Adipocyte (in vitro differentiated cells): ENCODE results near the gene SOD1.

Experiments
- DNase-seq: peaks from one replicate; pipeline ENCODE4 v3.0.0-alpha.2; 2015; ENCODE audit warnings: low read depth
- H3K27me3 ChIP-seq: replicated peaks from 2 replicates; pipeline ENCODE4 v1.7.0; 2013; ENCODE audit warnings: mild to moderate bottlenecking, low read length, moderate library complexity; ENCODE audit not compliant: control insufficient read depth, insufficient read depth
- H3K36me3 ChIP-seq: 2 replicates; pipeline ENCODE4 v1.7.0; 2013; ENCODE audit warnings: low read length, mild to moderate bottlenecking, moderate library complexity; ENCODE audit not compliant: control insufficient read depth, insufficient read depth, severe bottlenecking
- H3K4me1 ChIP-seq: 2 replicates; pipeline ENCODE4 v1.7.0; 2013; ENCODE audit warnings: mild to moderate bottlenecking, low read length, moderate library complexity; ENCODE audit not compliant: control insufficient read depth, insufficient read depth
- H3K4me3 ChIP-seq: 2 replicates; pipeline ENCODE4 v1.7.0; 2013; ENCODE audit warnings: mild to moderate bottlenecking, low read length, moderate library complexity
- H3K9ac ChIP-seq: 2 replicates; pipeline ENCODE4 v1.7.0; 2013; ENCODE audit warnings: mild to moderate bottlenecking, low read length, moderate library complexity
- H3K9me3 ChIP-seq: 2 replicates; pipeline ENCODE4 v1.7.0; 2013; ENCODE audit warnings: mild to moderate bottlenecking, low read length, moderate library complexity; ENCODE audit not compliant: control insufficient read depth

SOD1 gene

GRCh38 chr21:31684918-31685317 lies 25.4 kb downstream of the SOD1 start:
- Histone ChIP-seq H3K9me3 (no peaks in the 10 kb centered on the region), H3K4me3 (no peak overlapping the region), H3K27me3 (no peaks in the 10 kb centered on the region), H3K9ac (no peak overlapping the region), H3K36me3 (peaks cover 66% of the 10 kb centered on the region), H3K4me1 (no peaks in the 10 kb centered on the region)
- DNase-seq: no peak

DNA sequence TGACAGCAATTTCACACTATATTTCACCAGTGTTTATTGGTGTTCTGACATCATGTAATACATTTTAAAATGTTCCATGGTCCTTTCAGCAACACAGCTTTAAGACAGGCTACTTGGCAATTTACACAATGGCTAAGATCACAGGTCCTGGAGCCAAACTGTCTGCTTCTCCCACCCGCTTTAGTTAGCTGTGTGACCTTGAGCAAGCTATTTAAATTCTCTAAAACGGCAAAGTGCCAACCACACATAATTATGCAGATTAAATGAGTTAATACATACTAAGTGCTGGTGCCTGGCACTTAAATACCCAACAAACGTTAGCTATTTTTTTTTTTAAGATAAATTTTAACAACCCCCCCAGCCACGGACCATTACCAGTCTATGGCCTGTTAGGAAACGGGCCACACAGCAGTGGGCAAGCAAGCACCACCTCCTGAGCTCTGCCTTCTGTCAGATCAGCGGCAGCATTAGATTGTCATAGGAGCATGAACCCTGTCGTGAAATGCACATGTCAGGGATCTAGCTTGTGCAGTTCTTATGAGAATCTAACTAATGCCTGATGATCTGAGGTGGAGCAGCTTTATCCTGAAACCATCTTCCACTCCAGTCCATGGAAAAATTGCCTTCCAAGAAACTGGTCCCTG lies 26.9 kb downstream of the SOD1 start:
- no peak overlapping the region for H3K9ac ChIP-seq
- H3K9me3 ChIP-seq: no peaks in the 10 kb centered on the region
- no peak overlapping the region for H3K4me3 ChIP-seq
- no peak for DNase-seq
- H3K4me1 ChIP-seq: no peaks in the 10 kb centered on the region
- no peaks in the 10 kb centered on the region for H3K27me3 ChIP-seq
- peaks cover 81% of the 10 kb centered on the region for H3K36me3 ChIP-seq

DNA sequence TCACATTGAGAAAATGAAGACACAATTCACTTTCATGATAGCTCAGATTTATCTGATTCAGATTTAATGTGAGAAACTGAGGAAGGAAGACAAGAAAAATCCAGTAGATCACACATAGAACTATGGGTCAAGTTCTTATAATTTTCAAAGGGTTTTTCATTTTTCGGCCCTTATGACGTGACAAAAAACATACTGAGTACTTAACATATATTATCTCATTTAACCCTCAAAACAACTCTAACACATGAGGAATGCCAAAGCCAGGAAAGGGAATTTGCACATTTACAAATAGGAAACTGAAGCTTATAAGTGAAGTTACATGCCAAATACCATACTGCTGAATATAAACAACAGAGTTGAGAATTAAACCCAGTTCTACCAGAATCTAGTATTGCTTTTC lies 27.6 kb downstream of the SOD1 start:
- H3K27me3 ChIP-seq: no peaks in the 10 kb centered on the region
- H3K36me3 ChIP-seq: peaks cover 88% of the 10 kb centered on the region
- H3K9ac ChIP-seq: no peak overlapping the region
- DNase-seq: no peak
- H3K9me3 ChIP-seq: no peaks in the 10 kb centered on the region
- no peaks in the 10 kb centered on the region for H3K4me1 ChIP-seq
- no peak overlapping the region for H3K4me3 ChIP-seq

DNA sequence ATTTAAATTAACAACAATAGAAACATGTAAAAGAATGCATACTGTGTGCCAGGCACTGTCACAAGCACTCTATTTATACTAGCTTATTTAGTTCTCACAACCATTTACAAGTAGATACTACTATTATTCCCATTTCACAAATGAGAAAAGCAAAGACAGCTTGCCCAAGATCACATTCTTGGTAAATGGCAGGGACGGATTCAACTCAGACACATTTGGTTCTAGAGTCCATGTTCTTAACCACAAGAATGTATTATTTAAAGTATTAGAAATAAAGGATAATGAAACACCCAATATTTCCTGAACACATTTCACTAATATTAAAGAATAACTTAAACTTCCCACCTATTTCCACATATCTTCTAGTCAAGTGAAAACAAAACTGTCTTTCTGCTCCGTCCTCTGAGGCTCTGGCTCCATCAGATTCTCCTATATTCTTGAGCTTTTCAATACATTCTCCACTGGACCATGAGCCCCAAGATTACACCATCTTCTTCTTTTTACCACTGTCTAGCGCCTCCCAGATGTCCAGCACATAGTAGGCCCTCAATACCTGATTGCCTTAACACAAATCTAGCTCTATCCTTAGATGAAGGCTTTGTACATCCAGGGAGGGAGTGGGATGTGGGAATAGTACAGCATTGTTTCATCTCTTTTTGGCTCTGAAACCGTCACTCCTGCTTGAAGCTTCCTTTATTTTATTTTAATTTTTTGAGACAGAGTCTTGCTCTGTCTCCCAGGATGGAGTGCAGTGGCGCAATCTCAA lies 29.3 kb downstream of the SOD1 start:
- DNase-seq: no peak
- H3K27me3 ChIP-seq: no peaks in the 10 kb centered on the region
- H3K9ac ChIP-seq: no peak overlapping the region
- H3K4me1 ChIP-seq: no peaks in the 10 kb centered on the region
- peaks cover 92% of the 10 kb centered on the region for H3K36me3 ChIP-seq
- no peak overlapping the region for H3K4me3 ChIP-seq
- H3K9me3 ChIP-seq: no peaks in the 10 kb centered on the region

DNA sequence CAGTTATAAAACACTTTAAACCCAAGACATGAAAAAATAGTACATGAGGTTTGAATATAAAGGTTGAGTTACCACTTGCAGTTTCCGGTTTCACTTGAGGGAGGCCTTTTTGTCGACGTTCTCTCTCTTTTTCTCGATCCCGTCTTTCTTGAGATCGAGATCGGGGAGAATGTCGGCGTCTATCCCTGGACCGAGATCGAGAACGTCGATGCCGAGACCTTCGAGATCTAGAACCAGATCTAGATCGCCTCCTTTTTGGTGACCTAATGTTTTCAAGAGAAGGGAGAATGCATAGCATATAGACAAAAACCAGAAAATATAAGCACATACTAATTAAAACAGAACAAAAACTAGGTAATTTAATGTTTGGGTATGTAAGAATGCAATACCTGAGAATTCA lies 33.7 kb downstream of the SOD1 start:
- Histone ChIP-seq H3K27me3 (no peaks in the 10 kb centered on the region), H3K4me3 (no peak overlapping the region), H3K4me1 (no peaks in the 10 kb centered on the region), H3K9me3 (no peaks in the 10 kb centered on the region), H3K36me3 (peaks cover 96% of the 10 kb centered on the region), H3K9ac (no peak overlapping the region)
- DNase-seq: no peak

DNA sequence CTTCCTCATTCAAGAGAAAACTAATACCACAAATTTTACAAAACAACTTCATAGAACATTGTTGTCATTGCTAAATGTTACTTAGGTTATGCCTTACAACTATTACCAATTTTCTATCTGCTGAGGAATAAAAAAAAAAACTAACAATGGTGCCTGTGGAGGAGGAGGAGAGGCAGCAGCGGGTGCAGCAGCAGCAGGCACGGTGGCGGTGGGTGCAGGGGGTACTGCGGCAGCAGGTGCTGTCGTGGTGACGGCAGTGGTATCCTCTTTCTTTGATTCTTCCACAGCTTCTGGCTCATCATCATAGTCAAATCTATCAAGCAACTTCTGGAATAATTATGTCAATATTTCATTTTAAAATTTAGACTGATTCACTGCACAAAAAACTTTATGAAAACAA lies 36.9 kb downstream of the SOD1 start:
- no peaks in the 10 kb centered on the region for H3K4me1 ChIP-seq
- peaks cover 98% of the 10 kb centered on the region for H3K36me3 ChIP-seq
- no peak overlapping the region for H3K9ac ChIP-seq
- no peaks in the 10 kb centered on the region for H3K27me3 ChIP-seq
- no peaks in the 10 kb centered on the region for H3K9me3 ChIP-seq
- DNase-seq: no peak
- no peak overlapping the region for H3K4me3 ChIP-seq

- H3K4me3 ChIP-seq: no peak overlapping the region
- no peak for DNase-seq
- H3K9me3 ChIP-seq: no peaks in the 10 kb centered on the region
- no peaks in the 10 kb centered on the region for H3K27me3 ChIP-seq
- no peaks in the 10 kb centered on the region for H3K4me1 ChIP-seq
- no peak overlapping the region for H3K9ac ChIP-seq
- H3K36me3 ChIP-seq: peaks cover 98% of the 10 kb centered on the region
These were observed 39.0 kb downstream of the SOD1 start for GRCh38 chr21:31698461-31698860.

- H3K4me1 ChIP-seq: peaks cover 3% of the 10 kb centered on the region
- H3K36me3 ChIP-seq: peaks cover 88% of the 10 kb centered on the region
- H3K9me3 ChIP-seq: no peaks in the 10 kb centered on the region
These were observed 40.5 kb downstream of the SOD1 start for GRCh38 chr21:31700040-31700439.

DNA sequence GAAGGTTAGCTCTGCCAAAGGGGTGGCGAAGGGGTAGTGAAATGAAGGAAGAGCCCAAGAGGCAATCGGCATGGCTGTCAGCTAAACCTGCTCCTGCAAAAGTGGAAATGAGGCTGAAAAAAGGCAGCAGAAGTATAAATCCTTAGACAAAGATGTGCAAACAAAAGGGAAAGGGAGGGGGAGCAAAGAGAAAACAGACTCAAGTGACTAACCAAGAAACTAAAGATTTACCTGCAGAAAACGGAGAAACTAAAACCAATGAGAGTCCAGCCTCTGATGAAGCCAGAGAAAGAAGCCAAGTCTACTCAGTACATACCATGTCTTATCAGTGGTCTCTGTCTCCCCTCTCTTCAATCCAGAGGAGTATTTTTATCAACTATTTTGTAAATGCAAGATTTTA lies 47.1 kb downstream of the SOD1 start:
- DNase-seq: no peak

More at GRCh38 chr21:31700040-31700439, 40.5 kb downstream of the SOD1 start:
- H3K27me3 ChIP-seq: no peaks in the 10 kb centered on the region
- DNase-seq: no peak
- no peak overlapping the region for H3K9ac ChIP-seq
- no peak overlapping the region for H3K4me3 ChIP-seq

GRCh38 chr21:31707499-31707898 lies 48.0 kb downstream of the SOD1 start:
- H3K9me3 ChIP-seq: no peaks in the 10 kb centered on the region
- no peak for DNase-seq
- H3K4me1 ChIP-seq: peaks cover 49% of the 10 kb centered on the region
- H3K27me3 ChIP-seq: no peaks in the 10 kb centered on the region
- no peak overlapping the region for H3K9ac ChIP-seq
- H3K36me3 ChIP-seq: peaks cover 16% of the 10 kb centered on the region
- H3K4me3 ChIP-seq: no peak overlapping the region

More for the DNA sequence above, 47.1 kb downstream of the SOD1 start:
- no peaks in the 10 kb centered on the region for H3K9me3 ChIP-seq
- H3K36me3 ChIP-seq: peaks cover 25% of the 10 kb centered on the region
- peaks cover 43% of the 10 kb centered on the region for H3K4me1 ChIP-seq
- H3K27me3 ChIP-seq: no peaks in the 10 kb centered on the region
- no peak overlapping the region for H3K9ac ChIP-seq
- H3K4me3 ChIP-seq: no peak overlapping the region

- Histone ChIP-seq H3K4me3 (no peak overlapping the region), H3K9me3 (no peaks in the 10 kb centered on the region), H3K9ac (no peak overlapping the region), H3K27me3 (no peaks in the 10 kb centered on the region), H3K36me3 (peaks cover 5% of the 10 kb centered on the region), H3K4me1 (peaks cover 58% of the 10 kb centered on the region)
- DNase-seq: no peak
These were observed 49.0 kb downstream of the SOD1 start for GRCh38 chr21:31708541-31708940.
